Measurements from ENCODE around the gene RNF167. TPM values are rescaled to one million over a fixed set of nuclear protein-coding genes. Genes with fewer than 3 reads are reported as not detected.

Gene RNF167
- total and polyA plus RNA-seq, 4 donors, result 15.9 to 72.6 (median 24.4) TPM

GRCh38 chr17:4895121-4895520, 44.9 kb upstream of the RNF167 start:
- Histone ChIP-seq H3K4me1 (ENCODE audit: control insufficient read depth in 4 of 4, insufficient read depth in 4 of 4, low read length in 3 of 4) (peaks cover 4 to 45% (median 24%) of the 10 kb centered on the region in 4 donors), H3K27ac (ENCODE audit: low read depth in 1 of 2, low read length in 2 of 2) (no peak overlapping the region), H3K4me3 (ENCODE audit: low read depth in 1 of 3, low read length in 3 of 3) (no peak overlapping the region), H3K36me3 (ENCODE audit: control insufficient read depth in 4 of 4, insufficient read depth in 3 of 4, low read depth in 1 of 4, low read length in 3 of 4) (peaks cover 14 to 55% (median 20%) of the 10 kb centered on the region in 4 donors), H3K9me3 (ENCODE audit: control insufficient read depth in 4 of 4, low read length in 3 of 4) (no peaks in the 10 kb centered on the region), H3K27me3 (ENCODE audit: control insufficient read depth in 4 of 4, insufficient read depth in 4 of 4, low read length in 3 of 4) (no peaks in the 10 kb centered on the region), H3K9ac (ENCODE audit: low read depth in 1 of 2, low read length in 2 of 2) (no peak overlapping the region)
- 95% methylated on average over 13 of the region's 13 CpGs for WGBS
- TF ChIP-seq REST (IDR thresholded peaks at IDR 0.05), result no peak
- no peak for DNase-seq (ENCODE audit: low spot score)

- TF ChIP-seq JUND (IDR thresholded peaks at IDR 0.05) (no peak), CTCF (IDR thresholded peaks at IDR 0.05; ENCODE audit: low read depth, low read length, missing input control) (no peak), EGR1 (IDR thresholded peaks at IDR 0.05; ENCODE audit: low read depth in 2 of 2) (no peak), REST (IDR thresholded peaks at IDR 0.05) (no peak), GABPA (IDR thresholded peaks at IDR 0.05 in 1 of 2, conservative IDR thresholded peaks at IDR 0.05 in 1 of 2) (no peak), RXRA (IDR thresholded peaks at IDR 0.05) (no peak), HNF4A (conservative IDR thresholded peaks at IDR 0.05) (no peak), ZBTB33 (IDR thresholded peaks at IDR 0.05) (no peak), FOXA1 (IDR thresholded peaks at IDR 0.05) (no peak), RAD21 (IDR thresholded peaks at IDR 0.05) (no peak), ATF3 (IDR thresholded peaks at IDR 0.05) (no peak), NR2F2 (IDR thresholded peaks at IDR 0.05) (no peak), TAF1 (conservative IDR thresholded peaks at IDR 0.05) (no peak), MAX (IDR thresholded peaks at IDR 0.05) (no peak), HNF4G (IDR thresholded peaks at IDR 0.05) (no peak), YY1 (IDR thresholded peaks at IDR 0.05) (no peak), FOXA2 (IDR thresholded peaks at IDR 0.05) (no peak), SP1 (IDR thresholded peaks at IDR 0.05) (no peak)
- Histone ChIP-seq H3K27me3 (ENCODE audit: control insufficient read depth in 4 of 4, insufficient read depth in 4 of 4, low read length in 3 of 4) (no peaks in the 10 kb centered on the region), H3K9ac (ENCODE audit: low read depth in 1 of 2, low read length in 2 of 2) (no peak overlapping the region), H3K4me1 (ENCODE audit: control insufficient read depth in 4 of 4, insufficient read depth in 4 of 4, low read length in 3 of 4) (peaks cover 4 to 49% (median 26%) of the 10 kb centered on the region in 4 donors), H3K36me3 (ENCODE audit: control insufficient read depth in 4 of 4, insufficient read depth in 3 of 4, low read depth in 1 of 4, low read length in 3 of 4) (peaks cover 8 to 48% (median 15%) of the 10 kb centered on the region in 4 donors), H3K27ac (ENCODE audit: low read depth in 1 of 2, low read length in 2 of 2) (no peak overlapping the region), H3K4me3 (ENCODE audit: low read depth in 1 of 3, low read length in 3 of 3) (no peak overlapping the region), H3K9me3 (ENCODE audit: control insufficient read depth in 4 of 4, low read length in 3 of 4) (no peaks in the 10 kb centered on the region)
- no peak for DNase-seq (ENCODE audit: low spot score)
- 88% methylated on average over 27 of the region's 27 CpGs for WGBS
Observed at GRCh38 chr17:4895657-4896331, 44.3 kb upstream of the RNF167 start.

All from liver (tissue), 9 donors.